Measurements from ENCODE around the gene SRRD. TPM values are rescaled to one million over a fixed set of nuclear protein-coding genes. Genes with fewer than 3 reads are reported as not detected.

The SRRD gene
- total and polyA plus RNA-seq, 2 of the 13 experiments (the other 11 are each of a cell fraction or from before 2014, with no cell fraction given), result 22.8 to 36.6 TPM

DNA sequence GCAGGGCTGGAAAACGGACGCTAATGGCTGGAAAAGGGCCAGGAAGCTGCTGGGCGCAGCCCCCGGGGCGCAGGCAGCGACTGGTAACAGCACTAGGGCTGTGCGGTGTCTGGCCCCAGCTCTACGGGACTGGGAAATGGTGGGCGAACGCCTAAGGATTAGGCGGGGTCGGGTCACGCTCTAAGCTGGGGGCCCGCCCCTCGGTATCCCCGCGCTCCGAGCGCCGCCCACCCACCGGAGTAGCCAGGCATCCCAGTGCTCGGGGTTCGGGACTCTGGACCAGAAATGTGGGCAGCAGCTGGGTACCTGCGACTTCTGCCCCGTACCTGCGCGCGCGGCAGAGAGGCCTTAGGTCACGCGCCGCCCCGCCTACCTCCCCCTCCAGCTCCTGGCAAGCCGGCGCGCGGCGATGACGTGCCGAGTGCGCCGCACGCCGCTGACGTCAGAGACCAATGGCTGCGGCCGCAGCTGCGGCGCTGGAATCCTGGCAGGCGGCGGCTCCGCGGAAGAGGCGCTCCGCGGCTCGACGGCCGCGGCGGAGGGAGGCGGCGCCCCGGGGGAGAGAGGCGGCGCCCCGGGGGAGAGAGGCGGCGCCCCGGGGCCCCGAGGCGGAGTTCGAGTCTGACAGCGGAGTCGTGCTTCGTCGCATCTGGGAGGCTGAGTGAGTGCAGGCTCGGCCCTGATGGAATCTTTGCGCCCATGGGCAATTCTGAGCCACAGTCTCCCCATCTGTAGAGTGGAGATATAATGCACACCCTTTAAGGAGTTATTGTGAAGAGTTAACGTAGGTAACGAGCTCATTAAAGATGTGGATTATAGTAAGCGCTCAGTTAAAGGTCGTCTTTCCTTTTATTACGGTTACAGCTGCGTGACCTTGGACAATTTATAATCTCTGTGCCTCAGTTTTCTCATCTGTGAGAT is at the start of gene SRRD, which contains the start of gene HPS4 (continued):
- TF ChIP-seq, protein P1, sequence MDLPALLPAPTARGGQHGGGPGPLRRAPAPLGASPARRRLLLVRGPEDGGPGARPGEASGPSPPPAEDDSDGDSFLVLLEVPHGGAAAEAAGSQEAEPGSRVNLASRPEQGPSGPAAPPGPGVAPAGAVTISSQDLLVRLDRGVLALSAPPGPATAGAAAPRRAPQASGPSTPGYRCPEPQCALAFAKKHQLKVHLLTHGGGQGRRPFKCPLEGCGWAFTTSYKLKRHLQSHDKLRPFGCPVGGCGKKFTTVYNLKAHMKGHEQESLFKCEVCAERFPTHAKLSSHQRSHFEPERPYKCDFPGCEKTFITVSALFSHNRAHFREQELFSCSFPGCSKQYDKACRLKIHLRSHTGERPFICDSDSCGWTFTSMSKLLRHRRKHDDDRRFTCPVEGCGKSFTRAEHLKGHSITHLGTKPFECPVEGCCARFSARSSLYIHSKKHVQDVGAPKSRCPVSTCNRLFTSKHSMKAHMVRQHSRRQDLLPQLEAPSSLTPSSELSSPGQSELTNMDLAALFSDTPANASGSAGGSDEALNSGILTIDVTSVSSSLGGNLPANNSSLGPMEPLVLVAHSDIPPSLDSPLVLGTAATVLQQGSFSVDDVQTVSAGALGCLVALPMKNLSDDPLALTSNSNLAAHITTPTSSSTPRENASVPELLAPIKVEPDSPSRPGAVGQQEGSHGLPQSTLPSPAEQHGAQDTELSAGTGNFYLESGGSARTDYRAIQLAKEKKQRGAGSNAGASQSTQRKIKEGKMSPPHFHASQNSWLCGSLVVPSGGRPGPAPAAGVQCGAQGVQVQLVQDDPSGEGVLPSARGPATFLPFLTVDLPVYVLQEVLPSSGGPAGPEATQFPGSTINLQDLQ (CRISPR knock-in tag; IDR thresholded peaks at IDR 0.05), result no peak; the same call in 1 of the 2 replicates
- TF ChIP-seq ZNF264 (CRISPR knock-in tag; IDR thresholded peaks at IDR 0.05) (no peak), MEIS1 (CRISPR knock-in tag; IDR thresholded peaks at IDR 0.05; ENCODE audit: borderline replicate concordance) (no peak), ZNF614 (CRISPR knock-in tag; IDR thresholded peaks at IDR 0.05; ENCODE audit: borderline replicate concordance) (0 out of 2 replicates have a peak, but pooled peaks have one; percentile 68), ZNF446 (CRISPR knock-in tag; IDR thresholded peaks at IDR 0.05) (no peak), SETDB1 (CRISPR knock-in tag; IDR thresholded peaks at IDR 0.05; ENCODE audit: borderline replicate concordance) (no peak), ZNF605 (CRISPR knock-in tag; IDR thresholded peaks at IDR 0.05) (no peak), HOXD1 (CRISPR knock-in tag; IDR thresholded peaks at IDR 0.05) (peak; percentile 80), ZEB1 (IDR thresholded peaks at IDR 0.05; ENCODE audit: insufficient replicate concordance, low read depth) (peak; percentile 94), HNRNPLL (IDR thresholded peaks at IDR 0.05; ENCODE audit: low read depth, low read length, poor library complexity, severe bottlenecking) (peak; percentile 81), ZNF816 (CRISPR knock-in tag; IDR thresholded peaks at IDR 0.05; ENCODE audit: borderline replicate concordance) (peak; percentile 68; the same call in 1 of the 2 replicates), ZNF367 (CRISPR knock-in tag; IDR thresholded peaks at IDR 0.05; ENCODE audit: borderline replicate concordance) (0 out of 2 replicates have a peak, but pooled peaks have one; percentile 52), NR1H2 (CRISPR knock-in tag; IDR thresholded peaks at IDR 0.05; ENCODE audit: borderline replicate concordance, low read depth) (0 out of 2 replicates have a peak, but pooled peaks have one; percentile 17), ZNF343 (CRISPR knock-in tag; IDR thresholded peaks at IDR 0.05) (no peak), ZNF839 (CRISPR knock-in tag; IDR thresholded peaks at IDR 0.05; ENCODE audit: borderline replicate concordance) (peak; percentile 85; the same call in 1 of the 2 replicates)
- TF ChIP-seq, protein P2, sequence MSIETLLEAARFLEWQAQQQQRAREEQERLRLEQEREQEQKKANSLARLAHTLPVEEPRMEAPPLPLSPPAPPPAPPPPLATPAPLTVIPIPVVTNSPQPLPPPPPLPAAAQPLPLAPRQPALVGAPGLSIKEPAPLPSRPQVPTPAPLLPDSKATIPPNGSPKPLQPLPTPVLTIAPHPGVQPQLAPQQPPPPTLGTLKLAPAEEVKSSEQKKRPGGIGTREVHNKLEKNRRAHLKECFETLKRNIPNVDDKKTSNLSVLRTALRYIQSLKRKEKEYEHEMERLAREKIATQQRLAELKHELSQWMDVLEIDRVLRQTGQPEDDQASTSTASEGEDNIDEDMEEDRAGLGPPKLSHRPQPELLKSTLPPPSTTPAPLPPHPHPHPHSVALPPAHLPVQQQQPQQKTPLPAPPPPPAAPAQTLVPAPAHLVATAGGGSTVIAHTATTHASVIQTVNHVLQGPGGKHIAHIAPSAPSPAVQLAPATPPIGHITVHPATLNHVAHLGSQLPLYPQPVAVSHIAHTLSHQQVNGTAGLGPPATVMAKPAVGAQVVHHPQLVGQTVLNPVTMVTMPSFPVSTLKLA (IDR thresholded peaks at IDR 0.05), result peak; percentile 53
- TF ChIP-seq, protein P3, sequence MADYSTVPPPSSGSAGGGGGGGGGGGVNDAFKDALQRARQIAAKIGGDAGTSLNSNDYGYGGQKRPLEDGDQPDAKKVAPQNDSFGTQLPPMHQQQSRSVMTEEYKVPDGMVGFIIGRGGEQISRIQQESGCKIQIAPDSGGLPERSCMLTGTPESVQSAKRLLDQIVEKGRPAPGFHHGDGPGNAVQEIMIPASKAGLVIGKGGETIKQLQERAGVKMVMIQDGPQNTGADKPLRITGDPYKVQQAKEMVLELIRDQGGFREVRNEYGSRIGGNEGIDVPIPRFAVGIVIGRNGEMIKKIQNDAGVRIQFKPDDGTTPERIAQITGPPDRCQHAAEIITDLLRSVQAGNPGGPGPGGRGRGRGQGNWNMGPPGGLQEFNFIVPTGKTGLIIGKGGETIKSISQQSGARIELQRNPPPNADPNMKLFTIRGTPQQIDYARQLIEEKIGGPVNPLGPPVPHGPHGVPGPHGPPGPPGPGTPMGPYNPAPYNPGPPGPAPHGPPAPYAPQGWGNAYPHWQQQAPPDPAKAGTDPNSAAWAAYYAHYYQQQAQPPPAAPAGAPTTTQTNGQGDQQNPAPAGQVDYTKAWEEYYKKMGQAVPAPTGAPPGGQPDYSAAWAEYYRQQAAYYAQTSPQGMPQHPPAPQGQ (CRISPR knock-in tag; IDR thresholded peaks at IDR 0.05; ENCODE audit: borderline replicate concordance), result no peak
- TF ChIP-seq, protein P4, sequence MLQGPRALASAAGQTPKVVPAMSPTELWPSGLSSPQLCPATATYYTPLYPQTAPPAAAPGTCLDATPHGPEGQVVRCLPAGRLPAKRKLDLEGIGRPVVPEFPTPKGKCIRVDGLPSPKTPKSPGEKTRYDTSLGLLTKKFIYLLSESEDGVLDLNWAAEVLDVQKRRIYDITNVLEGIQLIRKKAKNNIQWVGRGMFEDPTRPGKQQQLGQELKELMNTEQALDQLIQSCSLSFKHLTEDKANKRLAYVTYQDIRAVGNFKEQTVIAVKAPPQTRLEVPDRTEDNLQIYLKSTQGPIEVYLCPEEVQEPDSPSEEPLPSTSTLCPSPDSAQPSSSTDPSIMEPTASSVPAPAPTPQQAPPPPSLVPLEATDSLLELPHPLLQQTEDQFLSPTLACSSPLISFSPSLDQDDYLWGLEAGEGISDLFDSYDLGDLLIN (CRISPR knock-in tag; IDR thresholded peaks at IDR 0.05; ENCODE audit: borderline replicate concordance), result no peak
- TF ChIP-seq, protein P5, sequence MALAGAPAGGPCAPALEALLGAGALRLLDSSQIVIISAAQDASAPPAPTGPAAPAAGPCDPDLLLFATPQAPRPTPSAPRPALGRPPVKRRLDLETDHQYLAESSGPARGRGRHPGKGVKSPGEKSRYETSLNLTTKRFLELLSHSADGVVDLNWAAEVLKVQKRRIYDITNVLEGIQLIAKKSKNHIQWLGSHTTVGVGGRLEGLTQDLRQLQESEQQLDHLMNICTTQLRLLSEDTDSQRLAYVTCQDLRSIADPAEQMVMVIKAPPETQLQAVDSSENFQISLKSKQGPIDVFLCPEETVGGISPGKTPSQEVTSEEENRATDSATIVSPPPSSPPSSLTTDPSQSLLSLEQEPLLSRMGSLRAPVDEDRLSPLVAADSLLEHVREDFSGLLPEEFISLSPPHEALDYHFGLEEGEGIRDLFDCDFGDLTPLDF (CRISPR knock-in tag; IDR thresholded peaks at IDR 0.05), result peak; percentile 82
